ENCODE data around the gene ECEL1. TPM values are rescaled to one million over a fixed set of nuclear protein-coding genes. Genes with fewer than 3 reads are reported as not detected.

The ECEL1 gene
- total RNA-seq, 1 donor = not detected

DNA sequence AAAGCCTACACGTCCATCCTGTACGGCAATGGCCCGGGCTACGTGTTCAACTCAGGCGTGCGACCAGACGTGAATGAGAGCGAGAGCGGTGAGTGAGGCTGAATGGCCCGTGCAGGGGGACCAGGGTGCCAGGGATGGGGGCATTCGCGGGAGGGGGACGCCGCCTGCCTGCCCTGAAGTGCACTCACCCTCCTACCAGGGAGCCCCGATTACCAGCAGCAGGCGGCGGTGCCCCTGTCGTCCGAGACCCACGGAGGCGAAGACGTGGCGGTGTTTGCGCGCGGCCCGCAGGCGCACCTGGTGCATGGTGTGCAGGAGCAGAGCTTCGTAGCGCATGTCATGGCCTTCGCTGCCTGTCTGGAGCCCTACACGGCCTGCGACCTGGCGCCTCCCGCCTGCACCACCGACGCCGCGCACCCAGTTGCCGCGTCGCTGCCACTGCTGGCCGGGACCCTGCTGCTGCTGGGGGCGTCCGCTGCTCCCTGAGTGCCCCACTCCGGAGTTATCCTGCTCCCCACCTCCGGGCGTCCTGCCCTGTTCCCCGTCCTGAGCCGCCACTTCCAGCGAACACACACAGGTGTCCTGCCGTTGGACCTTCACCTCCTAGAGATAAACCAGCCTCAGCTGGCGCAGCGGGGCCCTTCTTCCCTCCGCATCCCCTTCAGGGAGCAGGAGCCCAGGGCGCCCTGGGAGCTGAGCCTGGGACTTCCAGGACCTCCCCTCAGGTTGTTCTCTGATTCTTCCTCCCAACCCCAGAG lies 28.8 kb downstream of the ECEL1 start:
- no peak overlapping the region for H3K4me3 ChIP-seq (ENCODE audit: low read depth, low read length)
- no peak for DNase-seq (ENCODE audit: low read depth)
- TF ChIP-seq CTCF (IDR thresholded peaks at IDR 0.05; ENCODE audit: insufficient read depth, low read length) = no peak

GRCh38 chr2:232458051-232458660 lies 29.5 kb downstream of the ECEL1 start:
- TF ChIP-seq CTCF (IDR thresholded peaks at IDR 0.05; ENCODE audit: insufficient read depth, low read length) = no peak
- DNase-seq (ENCODE audit: low read depth) = no peak
- no peak overlapping the region for H3K4me3 ChIP-seq (ENCODE audit: low read depth, low read length)

GRCh38 chr2:232457121-232458011 lies 30.3 kb downstream of the ECEL1 start:
- H3K4me3 ChIP-seq (ENCODE audit: low read depth, low read length) = no peak overlapping the region
- no peak for DNase-seq (ENCODE audit: low read depth)
- TF ChIP-seq CTCF (IDR thresholded peaks at IDR 0.05; ENCODE audit: insufficient read depth, low read length) = no peak

DNA sequence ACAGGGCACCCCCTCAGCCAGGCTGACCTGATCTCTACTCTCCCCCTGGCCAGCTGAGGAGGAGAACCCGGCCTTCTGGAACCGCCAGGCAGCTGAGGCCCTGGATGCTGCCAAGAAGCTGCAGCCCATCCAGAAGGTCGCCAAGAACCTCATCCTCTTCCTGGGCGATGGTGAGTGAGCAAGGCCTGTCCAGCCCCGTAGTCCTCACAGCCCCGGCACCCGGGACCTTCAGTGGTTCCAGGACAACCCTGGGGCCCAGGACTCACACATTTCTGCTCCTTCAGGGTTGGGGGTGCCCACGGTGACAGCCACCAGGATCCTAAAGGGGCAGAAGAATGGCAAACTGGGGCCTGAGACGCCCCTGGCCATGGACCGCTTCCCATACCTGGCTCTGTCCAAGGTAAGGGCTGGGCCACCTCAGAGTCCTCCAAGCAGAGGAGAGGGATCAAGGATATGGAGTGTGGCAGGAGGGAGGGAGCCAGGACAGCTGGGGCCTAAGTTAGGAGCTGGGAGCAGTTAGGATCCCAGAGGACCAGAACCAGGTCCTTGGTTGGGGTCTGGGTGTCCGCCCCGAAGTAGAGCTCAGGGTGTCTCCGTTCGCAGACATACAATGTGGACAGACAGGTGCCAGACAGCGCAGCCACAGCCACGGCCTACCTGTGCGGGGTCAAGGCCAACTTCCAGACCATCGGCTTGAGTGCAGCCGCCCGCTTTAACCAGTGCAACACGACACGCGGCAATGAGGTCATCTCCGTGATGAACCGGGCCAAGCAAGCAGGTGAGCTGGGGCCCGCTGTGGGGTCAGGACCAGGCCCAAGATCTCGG lies 31.1 kb downstream of the ECEL1 start:
- DNase-seq (ENCODE audit: low read depth) = no peak
- TF ChIP-seq CTCF (IDR thresholded peaks at IDR 0.05; ENCODE audit: insufficient read depth, low read length) = no peak

DNA sequence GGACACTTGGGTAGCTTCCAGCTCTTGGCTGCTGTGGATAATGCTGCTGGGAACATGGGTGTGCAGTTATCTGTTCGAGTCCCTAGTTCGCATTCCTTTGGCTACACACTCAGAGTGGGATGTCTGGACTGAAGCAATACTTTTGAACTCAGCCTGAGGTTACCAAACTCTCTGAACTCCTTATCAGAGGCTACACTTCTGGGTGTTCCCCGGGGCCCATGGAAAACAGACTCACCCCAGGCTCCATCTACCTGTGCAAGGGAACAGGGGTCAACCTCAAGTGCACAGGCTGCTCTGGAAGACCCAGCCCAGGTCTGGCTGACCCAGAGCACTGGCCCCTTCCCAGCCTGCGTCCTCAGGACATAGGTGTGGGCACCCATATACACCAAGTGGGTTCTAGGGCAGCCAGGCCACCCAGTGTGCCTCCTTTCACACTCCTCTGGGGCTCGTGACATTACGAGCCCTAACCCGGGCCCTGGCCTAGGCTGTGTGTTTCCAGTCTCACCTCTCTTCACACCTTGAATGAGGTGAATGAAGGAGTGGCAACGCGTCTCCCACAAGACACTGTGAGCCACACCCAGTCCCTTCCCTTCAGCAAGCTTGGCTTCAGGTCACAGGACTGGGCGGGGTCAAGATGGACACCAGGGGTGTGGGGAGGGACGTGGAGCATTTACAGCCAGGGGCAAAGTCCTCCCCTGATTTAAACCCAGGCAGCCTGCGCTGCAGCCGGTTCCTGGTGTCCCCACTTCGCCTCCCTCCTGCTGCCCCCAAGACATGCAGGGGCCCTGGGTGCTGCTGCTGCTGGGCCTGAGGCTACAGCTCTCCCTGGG lies 32.0 kb downstream of the ECEL1 start, which contains the start of gene ALPI:
Gene ALPI, plus strand, starts transcription at position 728 of the 830 bp plus-strand sequence. Its CDS starts 47 bp downstream, at position 775.
- DNase-seq (ENCODE audit: low read depth) = no peak
- TF ChIP-seq CTCF (IDR thresholded peaks at IDR 0.05; ENCODE audit: insufficient read depth, low read length) = no peak
- H3K4me3 ChIP-seq (ENCODE audit: low read depth, low read length) = no peak within 1 kb of the TSS

More for the DNA sequence above, 31.1 kb downstream of the ECEL1 start:
- H3K4me3 ChIP-seq (ENCODE audit: low read depth, low read length) = no peak overlapping the region

Measured in fibroblast of the aortic adventitia (primary cell).